GM19467 (cell line): ENCODE measurements around the gene SLC2A13.
A peak's percentile ranks its signal among the peaks of the same experiment; 100 is the strongest.

Experiments
- ATAC-seq: cut with Tn5 transposase; IDR thresholded peaks from one replicate; pipeline ENCODE4 v1.9.1; 2021; ENCODE audit warnings: mild to moderate bottlenecking, moderate library complexity; ENCODE audit not compliant: unreplicated experiment

SLC2A13 gene

GRCh38 chr12:40002178-40003169 is 103.4 kb downstream of the SLC2A13 start:
- no peak for ATAC-seq

- no peak for ATAC-seq
Observed at GRCh38 chr12:40001406-40001805, 104.5 kb downstream of the SLC2A13 start.

- ATAC-seq = no peak
Observed at GRCh38 chr12:40000884-40001283, 105.0 kb downstream of the SLC2A13 start.

GRCh38 chr12:39993268-39993667 is 112.6 kb downstream of the SLC2A13 start:
- no peak for ATAC-seq

- ATAC-seq = peak; percentile 88
Observed at GRCh38 chr12:39990122-39991101, 115.5 kb downstream of the SLC2A13 start.

GRCh38 chr12:39989501-39989900 is 116.4 kb downstream of the SLC2A13 start:
- ATAC-seq = no peak

GRCh38 chr12:39988574-39988973 is 117.3 kb downstream of the SLC2A13 start:
- ATAC-seq = no peak

GRCh38 chr12:39986674-39987073 is 119.2 kb downstream of the SLC2A13 start:
- no peak for ATAC-seq

GRCh38 chr12:39984670-39985069 is 121.2 kb downstream of the SLC2A13 start:
- ATAC-seq = no peak

GRCh38 chr12:39975374-39975918 is 130.4 kb downstream of the SLC2A13 start:
- ATAC-seq = no peak

- ATAC-seq = no peak
Observed at GRCh38 chr12:39972119-39972518, 133.8 kb downstream of the SLC2A13 start.

- no peak for ATAC-seq
Observed at GRCh38 chr12:39971348-39971747, 134.5 kb downstream of the SLC2A13 start.

- ATAC-seq = no peak
Observed at GRCh38 chr12:39966721-39967120, 139.2 kb downstream of the SLC2A13 start.

- no peak for ATAC-seq
Observed at GRCh38 chr12:39966256-39966655, 139.6 kb downstream of the SLC2A13 start.

GRCh38 chr12:39959467-39959866 is 146.4 kb downstream of the SLC2A13 start:
- ATAC-seq = no peak

- no peak for ATAC-seq
Observed at GRCh38 chr12:39959031-39959430, 146.8 kb downstream of the SLC2A13 start.

GRCh38 chr12:39958377-39958776 is 147.5 kb downstream of the SLC2A13 start:
- no peak for ATAC-seq

GRCh38 chr12:39956725-39957124 is 149.2 kb downstream of the SLC2A13 start:
- ATAC-seq = no peak

- ATAC-seq = no peak
Observed at GRCh38 chr12:39946361-39947280, 159.3 kb downstream of the SLC2A13 start.

GRCh38 chr12:39937119-39937518 is 168.8 kb downstream of the SLC2A13 start:
- ATAC-seq = no peak
